Suppressor macrophage treated with lipopolysaccharide for 4 hours (primary cell): Measurements from ENCODE around the gene C19orf53.
A peak's percentile ranks its signal among the peaks of the same experiment; 100 is the strongest.

Experiments used
- DNase-seq: peaks from one replicate; pipeline ENCODE4 v3.0.0-alpha.2; 2020

C19orf53 gene

DNA sequence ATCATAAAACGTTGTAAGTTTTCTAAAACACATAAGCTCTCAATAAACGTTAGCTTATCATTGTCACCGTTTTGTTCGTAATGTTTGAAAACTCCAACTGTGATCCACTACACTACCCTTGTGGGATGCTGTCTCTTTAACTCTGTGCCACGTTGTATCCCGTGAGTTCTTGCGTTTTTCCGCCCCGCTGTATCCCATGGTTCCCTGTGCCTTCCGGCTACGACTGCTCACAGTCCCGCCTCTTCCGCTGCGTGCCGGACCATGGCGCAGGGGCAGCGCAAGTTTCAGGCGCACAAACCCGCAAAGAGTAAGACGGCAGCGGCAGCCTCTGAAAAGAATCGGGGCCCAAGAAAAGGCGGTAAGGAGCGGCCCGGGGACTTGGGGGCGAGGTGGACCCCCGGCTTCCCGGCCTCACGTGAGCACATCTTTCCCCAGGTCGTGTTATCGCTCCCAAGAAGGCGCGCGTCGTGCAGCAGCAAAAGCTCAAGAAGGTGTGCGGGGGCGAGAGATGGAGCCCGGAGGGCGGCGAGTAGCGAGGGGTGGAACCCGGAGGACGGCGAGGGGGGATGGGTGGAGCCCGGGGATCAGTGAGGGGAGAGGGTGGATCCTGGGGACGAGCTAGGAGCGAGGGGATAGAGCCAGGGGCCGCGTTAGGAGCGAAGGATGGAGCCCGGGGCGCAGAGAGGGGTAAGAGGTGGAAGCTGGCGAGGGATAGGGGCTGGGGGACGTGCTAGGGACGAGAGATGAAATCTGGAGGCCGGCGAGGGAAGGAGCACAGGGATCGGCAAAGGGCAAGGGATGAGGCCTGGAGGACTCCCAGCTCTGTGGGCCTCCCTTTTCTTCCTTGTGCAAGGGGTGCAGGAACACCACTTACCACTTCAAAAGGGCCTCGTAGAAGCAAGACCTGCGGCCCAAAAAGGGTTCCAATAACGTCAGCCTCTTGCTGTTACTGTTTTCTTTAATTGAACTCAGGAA, at the start of gene C19orf53:
C19orf53 (plus strand) TSS at position 240 of the 975 bp plus-strand sequence; CDS start at position 262, 22 bp downstream.
- DNase-seq, result peak; percentile 94

DNA sequence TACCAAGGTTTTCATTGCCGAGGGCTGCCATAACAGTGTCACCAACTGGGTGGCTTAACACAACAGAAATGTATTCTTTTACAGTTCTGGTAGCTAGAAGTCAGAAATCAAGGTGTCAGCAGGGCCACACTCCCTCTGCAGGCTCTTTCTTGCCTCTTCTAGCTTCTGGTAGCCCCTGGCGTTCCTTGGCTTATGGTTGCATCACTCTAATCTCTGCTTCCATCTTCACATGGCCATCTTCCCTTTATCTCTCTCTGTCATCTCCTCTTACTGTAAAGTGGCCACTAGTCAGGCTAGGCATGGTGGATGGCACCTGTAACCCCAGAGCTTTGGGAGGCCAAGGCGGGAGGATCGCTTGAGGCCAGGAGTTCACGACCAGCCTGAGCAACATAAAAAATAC, 47.9 kb upstream of the C19orf53 start:
- DNase-seq, result no peak

DNA sequence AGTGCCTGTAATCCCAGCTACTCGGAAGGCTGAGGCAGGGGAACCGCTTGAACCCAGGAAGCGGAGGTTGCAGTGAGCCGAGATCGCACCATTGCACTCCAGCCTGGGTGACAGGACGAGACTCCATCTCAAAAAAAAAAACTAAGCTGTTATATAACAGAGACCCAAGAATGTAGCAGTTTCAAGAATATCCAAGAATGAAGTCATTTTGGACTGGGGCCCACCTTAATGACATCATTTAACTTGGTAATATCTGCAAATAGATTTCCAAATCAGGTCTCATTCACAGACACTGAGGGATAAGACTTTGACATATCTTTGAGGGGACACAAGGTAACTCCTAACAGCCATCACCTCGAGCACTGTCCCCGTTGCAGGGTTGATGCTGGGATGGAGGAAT, 46.5 kb upstream of the C19orf53 start:
- no peak for DNase-seq

DNA sequence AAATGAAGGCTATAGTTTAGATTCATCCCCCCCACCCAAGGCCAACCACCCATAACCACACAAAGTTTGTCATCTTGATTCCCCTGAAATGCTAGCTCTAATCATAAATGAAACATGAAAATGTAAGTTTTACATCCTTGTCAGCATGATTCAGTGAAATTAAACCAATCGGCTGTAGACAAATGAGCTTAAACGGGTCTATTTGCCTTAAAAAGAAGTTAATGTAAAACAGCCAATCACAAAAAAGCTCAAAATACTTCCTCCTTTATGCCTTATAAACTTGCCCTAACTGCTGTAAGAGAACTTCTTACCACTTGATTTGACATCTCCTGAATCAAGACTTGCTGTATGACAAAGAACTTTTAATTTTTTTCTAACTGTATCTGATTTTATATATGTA, 44.4 kb upstream of the C19orf53 start:
- DNase-seq, result peak; percentile 46

DNA sequence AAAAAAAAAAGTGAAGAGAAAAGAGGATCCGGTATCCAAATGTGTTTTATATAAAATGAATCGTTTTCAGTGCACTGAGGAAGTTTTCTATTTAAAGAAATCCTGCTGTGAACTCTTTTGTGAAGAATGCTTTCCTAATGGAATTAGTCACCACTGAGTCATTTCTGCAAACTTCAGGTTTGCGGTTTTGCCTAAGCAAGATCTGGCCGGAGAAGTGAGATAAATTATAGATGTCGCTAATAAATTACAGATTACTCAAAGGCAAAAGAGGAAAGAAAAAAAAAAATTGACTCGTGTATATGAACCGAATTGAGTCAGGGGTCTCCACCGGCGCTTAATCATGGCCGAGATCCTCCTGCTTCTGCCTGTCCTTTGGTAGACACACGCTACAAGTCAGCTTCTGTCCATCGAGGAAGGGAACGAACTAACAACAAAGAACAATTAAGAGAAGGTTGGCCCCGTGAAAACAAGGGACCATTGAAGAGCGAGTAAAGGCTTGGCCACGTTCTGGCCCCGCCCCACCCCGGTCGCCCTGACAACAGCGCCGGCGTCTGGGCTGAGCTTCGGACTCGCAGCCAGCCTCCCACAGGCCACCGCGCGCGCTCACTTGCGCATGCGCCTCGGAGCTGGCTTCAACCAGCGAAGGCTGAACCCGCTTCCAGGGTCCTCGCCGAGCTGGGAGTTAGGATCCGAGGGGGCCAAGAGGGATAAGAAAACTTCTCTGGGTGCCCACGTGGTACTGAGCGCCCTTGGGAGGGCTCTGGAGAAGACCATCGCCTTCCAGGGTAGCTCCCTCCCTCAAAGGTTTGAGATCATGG, 42.9 kb upstream of the C19orf53 start:
- DNase-seq, result peak; percentile 95

DNA sequence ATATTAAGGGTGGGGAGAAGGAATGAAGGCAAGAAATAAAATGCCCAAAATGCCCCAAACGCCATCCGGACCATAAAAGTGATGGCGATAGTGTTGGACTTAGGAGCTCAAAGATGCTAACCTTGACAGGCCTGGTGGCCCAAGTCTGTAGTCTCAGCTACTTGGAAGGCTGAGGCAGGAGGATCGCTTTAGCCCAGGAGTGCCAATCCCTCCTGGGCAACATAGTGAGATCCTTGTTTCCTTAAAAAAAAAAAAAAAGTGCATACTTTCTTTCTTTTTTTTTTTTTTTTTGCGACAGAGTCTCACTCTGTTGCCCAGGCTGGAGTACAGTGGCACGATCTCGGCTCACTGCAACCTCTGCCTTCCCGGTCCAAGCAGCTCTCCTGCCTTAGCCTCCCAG, 41.9 kb upstream of the C19orf53 start:
- DNase-seq, result no peak

DNA sequence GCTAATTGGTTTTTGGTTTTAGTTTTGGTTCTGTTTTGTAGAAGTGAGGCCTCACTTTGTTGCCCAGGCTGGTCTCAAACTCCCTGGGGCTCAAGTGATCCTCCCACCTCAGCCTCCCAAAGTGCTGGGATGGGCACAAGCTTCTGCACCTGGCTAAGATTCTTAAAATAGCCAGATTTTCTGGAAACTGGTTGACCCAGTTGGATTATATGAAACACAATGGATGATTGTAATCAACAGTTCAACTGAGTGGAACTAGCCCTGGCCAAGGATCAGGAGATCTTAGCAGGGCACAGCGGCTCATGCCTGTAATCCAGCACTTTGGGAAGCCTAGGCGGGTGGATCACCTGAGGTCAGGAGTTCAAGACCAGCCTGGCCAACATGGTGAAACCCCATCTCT, 39.5 kb upstream of the C19orf53 start:
- DNase-seq, result no peak

DNA sequence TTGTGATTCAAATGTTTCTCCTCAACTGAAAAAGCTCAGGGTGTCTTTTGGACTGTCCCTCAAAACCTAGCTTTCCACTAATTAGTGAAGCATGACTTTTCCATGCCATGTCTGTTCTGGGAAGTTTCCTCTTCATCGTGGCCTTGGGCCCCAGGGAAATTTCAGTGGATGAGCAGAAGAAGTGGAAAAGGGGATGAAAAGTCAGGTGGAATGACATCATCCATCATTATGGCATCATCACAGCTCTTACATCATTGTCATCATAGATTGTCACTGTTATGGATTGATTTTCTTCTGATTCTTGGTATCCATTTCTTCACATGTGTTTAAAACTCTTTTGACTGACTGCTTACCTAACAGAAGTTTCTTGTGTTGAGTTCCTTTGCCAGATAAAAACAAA, 36.2 kb upstream of the C19orf53 start:
- DNase-seq, result no peak

DNA sequence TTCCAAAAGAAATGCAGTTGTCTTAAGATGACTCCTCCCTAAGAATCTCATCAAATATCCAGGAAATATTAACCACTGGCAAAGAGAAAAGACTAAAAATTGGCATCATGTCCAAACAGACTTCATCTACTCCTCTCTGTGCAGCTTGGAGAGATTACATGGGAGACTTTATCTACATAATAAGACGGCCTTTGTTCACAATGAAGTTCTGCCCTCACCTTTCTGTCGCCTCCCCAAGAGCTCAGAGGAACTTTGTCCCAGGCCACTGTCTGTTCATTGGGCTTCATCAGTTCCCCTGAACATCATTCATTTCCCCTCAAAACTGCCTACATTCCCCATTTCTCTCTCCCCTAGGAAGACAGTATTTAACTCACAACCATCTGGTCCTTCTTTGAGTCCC, 32.4 kb upstream of the C19orf53 start:
- DNase-seq, result no peak

DNA sequence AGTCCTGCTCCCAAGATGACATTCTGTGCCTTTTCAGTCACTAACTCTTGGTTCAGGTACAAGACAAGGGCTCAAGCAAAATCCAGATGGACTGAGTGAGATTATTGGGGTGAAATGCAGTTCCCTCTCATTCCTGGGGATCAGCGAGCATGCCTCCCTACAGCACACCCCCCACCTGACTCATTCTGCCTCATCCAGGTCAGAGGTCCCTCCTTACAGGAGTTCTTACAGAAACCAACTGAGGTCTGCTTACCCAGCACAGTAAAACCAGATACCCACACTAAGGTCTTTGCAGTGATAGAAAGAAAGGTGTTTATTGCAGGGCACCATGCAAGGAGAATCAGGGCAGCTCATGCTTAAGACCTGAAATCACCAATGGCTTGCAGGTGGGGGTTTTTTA, 31.5 kb upstream of the C19orf53 start:
- DNase-seq, result no peak

DNA sequence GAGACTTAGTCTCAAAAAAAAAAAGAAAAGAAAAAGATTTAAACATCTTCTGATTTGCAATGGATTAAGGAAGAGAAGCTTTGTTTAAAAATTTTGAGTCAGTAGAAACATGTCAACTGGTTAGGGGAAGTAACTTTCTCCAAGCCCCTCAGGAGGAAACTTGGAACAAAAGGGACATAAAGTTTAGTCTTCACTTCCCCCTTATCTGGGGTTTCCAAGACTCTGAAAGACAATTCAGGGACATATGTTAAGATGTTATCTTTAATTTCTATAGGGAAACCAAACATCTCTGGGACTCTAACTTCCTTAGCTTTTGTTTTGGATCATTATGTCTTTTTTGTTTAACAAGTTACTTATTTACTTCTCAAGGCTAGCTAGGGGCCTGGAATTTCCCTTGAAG, 30.1 kb upstream of the C19orf53 start:
- DNase-seq, result peak; percentile 52

DNA sequence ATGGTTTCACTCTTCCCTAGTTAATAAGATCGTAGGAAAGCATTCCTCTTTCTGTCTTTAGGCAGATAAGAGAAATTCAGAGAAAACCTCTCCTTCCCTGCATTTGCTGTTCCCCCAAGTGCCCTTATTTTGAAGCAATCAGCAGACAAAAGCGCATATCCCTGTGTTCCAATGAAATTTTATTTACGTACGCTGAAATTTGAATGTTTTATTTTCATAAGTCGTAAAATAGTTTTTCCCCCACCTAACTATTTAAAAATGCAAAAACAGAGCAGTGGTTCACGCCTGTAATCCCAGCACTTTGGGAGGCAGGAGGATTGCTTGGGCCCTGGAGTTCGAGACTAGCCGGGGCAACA, 27.2 kb upstream of the C19orf53 start:
- no peak for DNase-seq

DNA sequence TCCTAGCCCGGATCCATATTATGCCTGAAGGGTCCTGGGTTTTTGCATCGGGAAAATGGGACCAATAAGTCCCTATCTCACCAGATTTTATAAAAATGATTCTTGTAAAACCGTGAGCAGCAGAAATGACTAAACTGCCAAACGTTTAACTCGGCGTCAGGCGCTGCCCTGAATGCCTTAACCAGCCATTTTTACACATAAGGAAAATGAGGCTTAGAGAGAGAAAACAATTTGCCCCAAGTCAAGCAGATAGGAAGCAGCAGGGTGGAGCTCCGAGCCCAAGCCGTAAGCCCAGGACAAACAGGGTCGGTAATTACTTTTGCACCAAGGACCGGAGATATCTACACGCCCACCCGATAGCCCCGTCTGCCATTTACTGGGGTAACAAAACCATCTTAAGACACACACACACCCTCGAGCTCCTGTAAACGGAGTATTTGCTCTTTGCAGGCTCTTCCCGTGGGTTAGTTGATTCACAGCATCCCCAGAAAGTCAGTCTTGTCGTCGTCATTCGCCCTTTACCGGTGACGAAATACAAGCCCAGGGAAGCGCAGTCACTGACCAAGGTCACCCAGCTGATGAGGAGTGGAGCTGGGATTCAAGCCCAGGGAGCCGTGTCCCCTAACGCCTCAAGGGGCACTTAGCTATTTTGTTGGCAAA, 26.0 kb upstream of the C19orf53 start:
- DNase-seq, result peak; percentile 71

DNA sequence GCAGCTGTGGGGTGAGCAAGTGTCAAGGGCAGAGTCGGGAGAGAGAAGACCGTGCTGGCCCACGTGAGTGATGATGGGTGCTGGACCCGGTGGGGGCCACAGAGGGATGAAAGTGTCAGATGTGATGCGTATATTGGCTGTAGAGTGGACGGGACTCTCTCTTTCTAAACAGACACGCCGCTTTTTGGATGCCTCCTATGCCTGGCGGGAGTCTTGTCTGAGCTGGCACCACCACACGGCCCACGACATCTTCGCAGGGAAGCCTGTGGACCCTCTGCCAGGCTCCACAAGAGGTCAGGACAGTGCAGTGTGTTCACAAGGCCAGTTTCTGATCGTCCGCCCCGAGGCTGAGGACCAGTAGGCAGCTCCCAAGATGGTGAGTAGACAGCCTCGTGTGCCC, 22.8 kb upstream of the C19orf53 start:
- no peak for DNase-seq

DNA sequence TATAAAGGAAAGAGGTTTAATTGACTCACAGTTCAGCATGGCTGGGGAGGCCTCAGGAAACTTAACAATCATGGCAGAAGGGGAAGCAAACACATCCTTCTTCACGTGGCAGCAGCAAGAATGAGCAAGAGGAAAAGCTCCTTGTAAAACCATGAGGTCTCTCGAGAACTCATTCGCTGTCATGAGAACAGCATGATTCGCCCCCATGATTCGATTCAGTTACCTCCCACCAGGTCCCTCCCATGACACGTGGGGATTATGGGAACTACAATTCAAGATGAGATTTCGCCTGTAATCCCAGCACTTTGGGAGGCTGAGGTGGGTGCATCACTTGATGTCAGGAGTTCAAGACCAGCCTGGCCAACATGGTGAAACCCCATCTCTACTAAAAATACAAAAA, 20.6 kb upstream of the C19orf53 start:
- peak; percentile 51 for DNase-seq

DNA sequence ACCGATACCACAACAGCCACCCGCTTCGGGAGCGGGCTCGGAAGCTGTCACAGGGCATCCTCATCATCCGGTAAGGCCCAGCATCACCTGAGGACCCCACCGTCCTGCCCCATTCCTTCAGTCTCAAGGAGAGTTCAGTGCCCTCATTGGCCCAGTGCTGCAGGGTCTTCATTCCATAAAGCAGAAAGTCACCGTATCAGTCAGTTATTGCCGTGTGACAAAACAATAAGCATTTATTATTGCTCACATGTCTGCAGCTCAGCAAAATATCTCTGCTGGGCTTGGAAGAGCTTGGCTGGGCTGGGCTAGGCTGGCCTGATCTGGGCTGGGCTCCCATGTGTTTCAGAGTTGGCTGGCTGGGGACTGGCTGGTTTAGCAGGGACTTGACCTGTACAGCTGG, 18.0 kb upstream of the C19orf53 start:
- no peak for DNase-seq

DNA sequence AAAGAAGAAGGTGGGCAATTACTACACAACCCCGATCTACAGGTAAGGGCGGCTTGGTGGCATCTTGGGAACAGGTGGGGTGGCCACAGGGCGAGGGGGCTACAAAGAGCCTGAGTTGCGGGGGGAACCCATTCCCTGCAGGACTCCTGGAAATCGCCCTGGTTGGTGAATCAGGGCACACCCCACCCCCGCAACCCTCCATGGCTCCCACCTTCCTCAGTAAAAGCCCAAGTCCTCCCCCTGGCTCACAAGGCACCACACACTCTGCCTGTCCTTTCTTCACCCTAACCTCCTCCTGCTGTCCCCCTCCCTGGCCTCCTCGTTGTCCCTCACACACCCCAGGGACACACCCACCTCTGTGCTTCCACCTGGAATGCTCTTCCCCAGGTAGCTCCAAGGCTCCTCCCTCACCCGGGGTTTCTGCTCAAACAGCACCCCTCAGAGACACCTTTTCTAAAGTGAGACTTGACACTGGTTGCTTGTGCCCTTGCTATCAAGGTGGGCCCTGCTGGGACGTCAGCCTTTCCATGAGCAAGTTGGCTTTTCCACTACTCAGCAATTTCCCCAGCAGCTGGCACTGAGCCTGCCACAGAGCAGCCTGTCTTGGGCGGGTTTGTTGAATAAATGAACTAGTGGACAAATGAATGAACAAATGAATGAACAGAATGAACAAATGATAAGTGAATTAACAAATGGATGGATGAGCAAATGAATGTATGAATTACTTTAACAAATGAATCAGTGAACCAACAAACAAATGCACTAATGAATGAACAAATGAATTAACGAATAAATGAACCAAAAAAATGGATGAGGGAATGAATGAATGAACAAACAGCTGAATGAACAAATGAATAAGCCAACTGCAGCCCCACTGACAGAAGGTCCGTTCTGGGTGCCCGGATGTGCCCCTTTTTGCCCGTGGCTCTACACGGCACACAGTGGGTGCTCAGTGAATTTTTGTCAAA, 16.2 kb upstream of the C19orf53 start:
- DNase-seq, result no peak

DNA sequence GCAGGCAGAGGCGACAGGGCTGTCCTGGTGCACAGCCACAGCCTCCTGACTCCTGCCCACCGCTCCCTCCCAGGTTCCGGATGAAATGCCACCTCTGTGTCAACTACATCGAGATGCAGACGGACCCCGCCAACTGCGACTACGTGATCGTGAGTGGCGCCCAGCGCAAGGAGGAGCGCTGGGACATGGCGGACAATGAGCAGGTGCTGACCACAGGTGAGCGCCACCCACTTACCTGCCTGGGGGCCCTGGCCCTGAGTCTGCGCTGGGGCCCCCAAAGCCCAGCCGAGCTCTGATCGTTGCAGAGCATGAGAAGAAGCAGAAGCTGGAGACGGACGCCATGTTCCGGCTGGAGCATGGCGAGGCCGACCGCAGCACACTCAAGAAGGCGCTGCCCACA, 15.5 kb upstream of the C19orf53 start:
- no peak for DNase-seq

DNA sequence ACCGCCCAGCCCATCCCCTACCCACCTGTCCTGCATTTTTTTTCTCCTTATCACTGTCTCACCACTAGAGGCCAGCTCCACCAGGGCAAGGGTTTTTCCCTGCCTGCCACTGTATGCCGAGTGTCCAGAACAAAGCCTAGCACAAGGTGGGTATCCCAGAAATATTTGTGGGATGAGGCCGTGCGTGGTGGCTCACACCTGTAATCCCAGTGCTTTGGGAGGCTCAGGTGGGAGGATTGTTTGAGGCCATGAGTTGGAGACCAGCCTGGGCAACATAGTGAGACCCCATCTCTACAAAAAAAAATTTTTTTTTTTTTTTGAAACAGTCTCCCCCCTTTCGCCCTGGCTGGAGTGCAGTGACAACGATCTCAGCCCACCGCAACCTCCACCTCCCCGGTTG, 12.8 kb upstream of the C19orf53 start:
- no peak for DNase-seq

DNA sequence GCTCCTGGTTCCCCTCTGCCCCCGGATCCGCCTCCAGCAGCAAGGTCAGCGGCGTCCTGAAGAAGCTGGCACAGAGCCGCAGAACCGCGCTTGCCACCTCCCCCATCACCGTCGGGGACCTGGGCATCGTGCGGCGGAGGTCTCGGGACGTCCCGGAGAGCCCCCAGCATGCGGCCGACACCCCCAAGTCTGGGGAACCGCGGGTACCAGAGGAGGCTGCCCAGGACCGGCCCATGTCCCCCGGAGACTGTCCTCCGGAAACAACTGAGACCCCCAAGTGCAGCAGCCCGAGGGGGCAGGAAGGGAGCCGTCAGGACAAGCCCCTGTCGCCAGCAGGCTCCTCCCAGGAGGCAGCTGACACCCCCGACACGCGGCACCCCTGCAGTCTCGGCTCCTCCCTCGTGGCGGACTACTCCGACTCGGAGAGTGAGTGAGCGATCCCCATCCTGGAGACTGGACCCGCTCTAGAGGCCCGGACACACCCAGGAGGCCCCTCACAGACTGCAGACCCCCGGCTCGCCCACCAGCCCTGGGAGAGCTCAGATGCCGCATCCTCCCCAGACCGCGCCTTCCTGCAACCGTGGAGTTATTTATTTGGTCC, 11.5 kb upstream of the C19orf53 start:
- DNase-seq, result no peak

DNA sequence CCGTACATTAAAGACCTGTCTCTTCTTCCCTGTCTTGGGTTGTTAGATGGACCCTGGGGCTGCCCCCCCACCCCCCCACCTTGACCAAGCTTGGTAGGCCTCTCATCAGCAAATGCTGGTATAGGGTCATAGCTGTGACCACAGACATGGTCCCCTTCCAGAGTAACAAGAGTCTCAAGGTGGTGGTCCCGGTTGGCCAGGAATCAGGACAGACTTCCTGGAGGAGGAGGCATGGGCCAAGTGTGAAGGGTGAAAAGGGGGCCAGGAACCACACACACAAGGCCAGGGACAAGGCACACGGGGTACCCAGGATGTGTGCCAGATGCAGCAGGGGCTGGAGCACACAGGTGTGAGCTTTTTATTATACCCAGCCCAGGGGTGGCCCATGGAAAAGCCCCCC, 11.0 kb upstream of the C19orf53 start:
- DNase-seq, result no peak
